HG02973 (cell line): ENCODE results near the gene HES3.
"Not testable (repeated sequence)": the region's sequence is repeated elsewhere in the genome, so short reads cannot be mapped to it uniquely, and the experiment has no call there.

Experiments
- ATAC-seq: cut with Tn5 transposase; IDR thresholded peaks from one replicate; pipeline ENCODE4 v1.9.1; 2021; ENCODE audit warnings: moderate library complexity; ENCODE audit not compliant: unreplicated experiment

Gene HES3

DNA sequence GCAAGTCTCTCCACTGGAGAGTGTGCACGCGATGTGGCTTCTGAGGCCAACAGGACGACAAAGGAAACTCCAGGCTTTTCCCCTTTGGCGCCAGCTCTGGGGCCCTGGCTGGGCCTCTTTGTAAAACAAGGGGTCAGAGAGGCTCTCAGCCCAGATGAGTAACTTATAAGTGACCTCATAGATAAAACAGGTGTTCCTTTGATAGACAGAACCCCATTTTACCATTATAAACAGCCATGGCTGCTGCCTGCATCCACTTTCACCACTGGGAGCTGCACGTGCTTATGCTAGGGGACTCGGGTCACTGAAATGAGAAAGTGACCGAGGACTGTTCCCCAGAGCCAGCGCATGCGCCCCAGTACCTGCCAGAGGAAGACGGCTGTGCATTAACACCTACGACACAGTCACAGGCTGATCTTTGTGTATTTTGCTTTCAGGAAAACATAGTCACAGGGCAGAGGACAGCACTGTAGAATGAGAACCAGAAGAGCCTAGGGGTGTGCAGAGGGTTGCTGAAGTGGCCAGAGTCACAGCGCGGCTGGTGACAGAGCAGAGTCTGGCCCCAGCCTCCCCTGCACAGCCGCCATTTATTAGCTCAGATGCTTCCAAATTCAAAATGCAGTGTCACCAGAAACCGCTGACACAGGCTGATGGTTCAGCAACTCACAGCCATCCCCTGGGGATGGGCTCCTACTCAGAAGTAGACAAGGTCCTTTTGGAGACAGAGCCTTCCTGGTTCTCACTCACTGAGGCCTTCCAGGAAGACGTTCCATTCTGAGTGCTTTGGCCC, 25.4 kb upstream of the HES3 start:
- no peak for ATAC-seq

DNA sequence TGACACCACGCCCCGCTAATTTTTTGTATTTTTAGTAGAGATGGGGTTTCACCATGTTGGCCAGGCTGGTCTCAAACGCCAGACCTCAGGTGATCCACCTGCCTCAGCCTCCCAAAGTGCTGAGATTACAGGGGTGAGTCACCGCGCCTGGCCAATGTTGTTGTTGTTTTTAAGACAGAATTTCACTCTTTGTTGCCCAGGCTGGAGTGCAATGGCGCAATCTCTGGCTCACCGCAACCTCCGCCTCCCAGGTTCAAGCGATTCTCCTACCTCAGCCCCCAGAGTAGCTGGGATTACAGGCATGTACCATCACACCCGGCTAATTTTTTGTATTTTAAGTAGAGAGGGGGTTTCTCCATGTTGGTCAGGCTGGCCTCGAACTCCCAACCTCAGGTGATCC, 24.3 kb upstream of the HES3 start:
- not testable (repeated sequence) for ATAC-seq

DNA sequence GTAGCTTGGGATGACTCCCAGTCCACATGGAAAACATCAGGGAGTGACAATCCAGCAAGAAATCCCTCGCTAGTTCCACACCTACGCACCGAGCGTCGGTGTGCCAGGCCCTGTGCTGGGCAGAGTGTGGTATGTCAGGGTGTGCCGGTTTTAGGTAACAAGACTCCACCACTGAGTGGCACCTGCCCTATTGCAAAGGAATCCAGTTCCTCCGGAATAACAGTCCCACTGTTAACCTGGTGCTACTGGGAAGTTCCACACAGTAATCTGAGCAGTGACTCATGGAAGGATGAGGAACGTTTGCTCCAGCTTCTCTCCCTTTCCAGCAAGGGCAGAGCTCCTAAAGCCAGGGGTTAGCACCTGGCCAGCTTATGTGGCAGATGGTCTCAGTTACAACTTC, 23.7 kb upstream of the HES3 start:
- ATAC-seq, result no peak

DNA sequence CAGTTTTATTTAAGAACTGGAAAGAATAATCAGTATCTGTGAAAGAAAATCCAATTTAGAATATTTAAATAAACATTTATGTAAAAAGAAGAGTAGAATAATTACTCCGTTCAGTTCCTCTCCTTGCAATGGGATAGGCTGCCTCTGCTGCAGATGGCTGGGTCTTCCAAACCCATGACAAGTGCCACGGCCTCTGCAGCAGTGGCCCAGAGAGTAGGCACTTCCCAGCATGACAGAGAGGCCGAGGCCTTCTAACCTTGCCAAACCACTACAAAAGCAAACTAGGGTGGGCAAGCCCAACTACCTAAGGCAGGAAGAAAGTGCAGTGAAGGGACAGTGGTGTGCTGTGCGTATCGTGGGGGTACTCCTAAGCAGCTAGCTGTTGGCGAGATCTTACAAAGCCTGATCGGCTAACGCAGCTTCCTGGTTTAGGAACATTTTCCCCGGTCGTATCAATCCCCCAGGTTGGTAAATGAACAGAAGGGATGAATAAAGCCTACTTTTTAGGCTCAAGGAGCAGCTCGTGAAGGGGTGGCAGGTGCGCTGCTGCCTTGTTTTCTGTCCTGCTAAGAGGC, 22.7 kb upstream of the HES3 start:
- ATAC-seq, result no peak

DNA sequence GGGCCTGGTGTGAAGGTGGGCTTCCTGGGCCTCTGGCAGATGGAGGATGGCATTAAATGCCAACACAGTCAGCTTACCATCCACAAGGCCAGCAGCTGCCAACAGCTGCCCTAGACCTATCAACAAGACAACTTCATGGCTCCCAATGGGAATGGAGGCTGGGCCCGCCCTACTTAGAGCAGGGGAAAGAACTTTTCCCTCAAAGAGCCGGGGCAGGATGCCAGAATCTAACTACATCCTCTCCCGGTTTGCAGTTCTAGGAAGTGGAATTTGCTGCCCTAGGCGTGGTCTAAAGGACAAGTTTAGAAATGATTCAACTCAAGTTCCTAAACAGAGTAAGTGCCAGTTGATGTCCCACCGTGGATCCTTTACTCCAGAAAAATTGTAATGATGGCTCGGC, 21.3 kb upstream of the HES3 start:
- no peak for ATAC-seq

DNA sequence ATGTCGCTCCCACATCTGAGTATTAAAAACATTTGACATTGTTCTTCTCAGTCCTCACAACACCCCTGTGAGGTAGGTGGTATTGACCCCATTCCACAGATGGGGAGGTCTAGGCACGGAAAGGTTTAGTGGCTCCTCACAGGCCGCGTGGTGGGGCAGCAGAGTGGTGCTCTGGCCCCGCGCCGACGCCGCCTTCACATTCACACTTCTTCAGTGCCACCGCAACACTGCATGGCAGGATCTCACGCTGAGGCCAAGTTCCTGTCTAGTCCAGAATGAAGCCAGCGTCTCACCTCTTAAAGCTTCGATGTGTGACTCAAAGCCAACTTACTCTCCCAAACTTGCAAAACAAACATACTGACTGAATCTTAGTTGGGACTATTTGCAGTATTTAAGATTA, 20.4 kb upstream of the HES3 start:
- no peak for ATAC-seq

DNA sequence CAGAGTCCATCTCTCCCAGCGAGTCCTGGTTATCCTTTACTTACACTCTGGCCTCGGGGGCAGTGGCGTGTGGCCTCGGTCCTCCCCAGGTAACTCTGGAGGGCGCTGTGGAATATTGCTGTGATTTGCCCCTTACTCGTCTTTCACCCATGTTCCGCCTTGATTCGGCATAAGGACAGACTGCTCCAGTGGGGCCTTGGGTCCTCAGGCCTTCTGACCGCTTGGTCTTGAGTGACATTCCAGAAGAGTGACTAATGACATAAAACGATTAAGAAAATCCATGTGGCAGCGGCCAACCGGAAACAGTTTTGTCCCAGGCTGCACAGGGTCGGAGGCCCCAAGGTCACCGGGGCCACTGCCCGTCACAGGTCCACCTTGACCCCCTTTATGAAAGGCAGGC, 19.3 kb upstream of the HES3 start:
- ATAC-seq, result no peak

DNA sequence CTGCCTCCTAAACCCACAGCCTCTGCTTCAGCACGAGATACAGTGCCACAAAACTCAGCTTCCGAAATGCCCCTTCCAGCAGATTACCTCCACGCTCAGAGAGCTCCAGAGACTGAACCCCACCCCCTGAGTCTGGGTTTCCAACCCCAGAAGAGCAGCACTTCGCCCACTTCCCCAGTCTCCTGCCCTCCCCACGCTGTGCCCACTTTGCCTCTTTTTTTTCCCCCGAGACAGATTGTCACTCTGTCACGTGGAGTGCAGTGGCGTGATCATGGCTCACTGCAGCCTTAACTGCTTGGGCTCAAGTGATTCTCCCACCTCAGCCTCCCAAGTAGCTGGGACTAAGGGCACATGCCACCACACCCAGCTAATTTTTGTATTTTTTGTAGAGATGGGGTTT, 18.3 kb upstream of the HES3 start:
- ATAC-seq, result no peak

DNA sequence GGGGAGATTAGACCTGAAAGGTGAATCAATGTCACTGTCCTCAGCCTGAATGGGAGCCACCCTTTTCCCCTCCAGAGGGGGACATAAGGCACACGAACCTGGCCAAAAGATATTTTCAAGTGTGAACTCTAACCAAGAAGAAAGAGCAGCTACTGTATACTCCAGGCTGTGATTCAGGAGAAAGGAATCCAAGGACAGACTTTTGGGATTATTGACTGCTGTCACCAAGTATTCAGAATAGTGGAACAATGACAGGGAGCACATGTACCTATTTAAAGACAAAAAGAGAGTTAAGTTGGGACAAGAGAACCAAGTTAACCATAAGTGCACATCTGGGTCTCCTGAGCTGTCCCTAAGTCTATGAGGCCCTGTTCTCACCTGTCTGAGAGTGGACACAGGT, 10.6 kb upstream of the HES3 start:
- no peak for ATAC-seq

DNA sequence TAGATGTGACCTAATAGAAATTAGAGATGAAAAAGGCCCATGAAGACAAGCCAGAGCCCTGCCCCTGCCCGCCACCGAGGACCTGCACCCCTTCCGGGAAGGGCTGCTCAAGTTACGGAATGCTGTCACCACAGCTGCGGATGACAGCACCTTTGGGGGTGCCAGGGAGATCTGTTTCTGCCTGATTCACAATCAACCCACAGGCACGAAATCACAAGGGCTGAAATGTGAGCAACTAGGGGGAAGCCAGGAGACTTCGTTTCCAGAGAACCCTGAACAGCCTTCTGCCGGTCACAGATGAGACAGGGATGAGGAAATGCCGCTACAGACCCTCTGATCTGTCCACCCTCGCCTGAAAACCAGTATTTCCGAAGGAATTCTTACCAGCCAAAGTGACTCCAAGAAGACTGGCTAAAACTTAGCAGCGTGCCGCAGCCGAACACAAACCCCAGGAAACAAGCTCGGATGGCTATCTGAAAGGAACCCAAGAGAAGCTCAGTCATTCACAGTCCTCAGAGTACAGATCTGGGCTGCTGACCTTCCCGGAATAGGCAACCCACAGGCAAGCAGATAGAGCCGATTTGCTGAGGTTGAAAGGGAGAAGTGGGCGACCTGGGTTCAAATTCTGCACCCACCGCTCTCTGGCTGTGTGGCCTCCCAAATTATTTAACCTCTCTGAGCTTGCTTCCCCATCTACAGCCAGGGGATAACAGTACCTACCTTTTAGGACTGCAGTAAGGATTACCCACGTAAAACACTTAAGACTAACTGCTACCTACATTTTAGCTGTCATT, 9.3 kb upstream of the HES3 start:
- no peak for ATAC-seq

DNA sequence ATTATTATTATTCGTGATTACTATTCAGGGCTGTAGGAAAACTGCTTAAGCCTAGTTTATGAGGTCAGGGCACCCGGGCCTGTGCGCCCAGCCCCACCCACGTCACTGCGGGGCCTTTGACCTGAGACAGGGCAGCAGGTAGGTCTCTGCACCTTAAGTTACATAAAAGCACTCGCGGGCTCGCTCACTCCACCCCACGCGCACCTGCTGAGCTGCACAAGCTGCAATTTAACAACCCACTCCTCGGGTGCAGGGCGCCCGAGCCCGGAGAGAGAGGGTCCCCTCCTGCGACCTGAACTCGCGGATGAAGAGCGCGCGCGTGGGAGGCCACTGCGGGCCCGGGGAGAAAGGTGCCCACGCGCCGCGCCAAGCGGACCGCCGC, 8.7 kb upstream of the HES3 start:
- no peak for ATAC-seq

DNA sequence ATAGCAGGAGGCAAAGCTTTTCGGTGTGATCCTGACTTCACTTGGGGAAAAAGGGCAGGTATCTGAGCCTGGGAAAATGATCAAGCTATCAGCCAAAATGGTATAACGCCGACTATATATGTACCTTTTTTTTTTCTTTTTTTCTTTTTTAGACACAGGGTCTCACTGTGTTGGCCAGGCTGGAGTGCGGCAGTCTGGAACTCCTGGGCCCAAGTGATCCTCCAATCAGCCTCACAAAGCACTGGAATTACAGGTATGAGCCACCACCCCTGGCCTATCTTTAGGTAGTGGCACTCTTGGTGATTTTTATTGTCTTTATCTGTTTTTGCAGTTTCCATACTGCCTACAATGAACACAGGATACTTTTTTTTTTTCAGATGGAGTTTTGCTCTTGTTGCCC, 6.9 kb upstream of the HES3 start:
- no peak for ATAC-seq

DNA sequence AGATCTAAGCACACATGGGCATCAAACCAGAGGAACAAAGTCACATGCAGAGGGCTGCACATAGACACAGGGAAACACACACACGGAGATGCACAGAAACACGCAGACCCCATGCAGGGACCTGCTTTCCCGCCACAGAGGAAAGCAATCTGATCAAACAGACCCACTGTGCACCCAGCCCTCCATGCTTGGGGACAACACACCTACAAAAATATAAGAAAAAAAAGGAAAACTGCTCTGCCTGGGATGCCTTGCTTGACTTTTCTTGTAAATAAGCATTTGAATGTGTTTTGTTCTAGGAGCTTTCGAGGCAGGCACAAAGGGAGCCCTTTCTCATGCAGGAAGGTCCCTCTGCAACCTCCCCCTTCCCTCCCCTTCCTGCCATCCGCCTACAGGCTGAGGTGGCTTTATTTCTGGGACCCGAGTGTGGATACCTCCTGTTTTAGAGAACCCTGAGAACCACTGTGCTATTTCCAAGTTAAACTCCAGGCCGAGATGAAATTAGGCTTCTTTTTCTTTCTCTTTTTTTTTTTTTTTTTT, 4.7 kb upstream of the HES3 start:
- ATAC-seq, result no peak

DNA sequence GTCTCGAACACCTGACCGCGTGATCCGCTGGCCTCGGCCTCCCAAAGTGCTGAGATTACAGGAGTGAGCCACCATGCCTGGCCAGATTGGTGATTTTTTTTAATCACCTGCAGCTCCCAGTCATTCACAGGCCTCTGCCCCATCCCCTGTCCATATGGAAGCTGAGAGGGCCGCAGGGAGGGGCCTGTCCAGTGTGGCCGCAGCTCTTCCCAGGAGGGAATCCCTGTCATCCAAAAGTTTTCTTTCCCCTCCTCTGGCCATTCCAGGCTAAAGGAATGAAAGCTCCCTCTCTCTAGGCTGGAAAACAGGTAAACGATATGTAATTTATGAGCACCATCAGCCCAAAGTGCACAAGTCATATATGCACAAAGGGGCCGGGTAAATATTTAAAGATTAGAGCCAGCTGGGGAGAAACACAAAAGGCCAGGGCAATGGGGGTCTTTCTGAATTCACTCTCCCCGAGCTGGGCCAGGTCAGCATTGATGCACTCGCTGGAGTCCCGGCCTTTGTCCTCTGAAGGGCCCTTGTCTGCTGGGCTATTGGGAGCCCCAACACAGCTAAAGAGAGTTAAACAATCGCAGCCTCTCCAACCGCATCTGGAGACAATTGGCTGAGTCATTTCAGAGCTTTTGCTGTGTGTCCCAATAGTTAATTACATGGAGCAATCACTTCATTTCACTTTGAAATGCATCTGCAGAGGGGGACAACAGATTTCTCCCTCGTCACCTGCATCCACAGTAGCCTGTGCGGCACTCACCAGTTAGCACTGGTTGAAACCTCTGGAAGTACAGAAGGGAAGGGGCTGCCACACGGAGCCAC, 3.8 kb upstream of the HES3 start:
- no peak for ATAC-seq

DNA sequence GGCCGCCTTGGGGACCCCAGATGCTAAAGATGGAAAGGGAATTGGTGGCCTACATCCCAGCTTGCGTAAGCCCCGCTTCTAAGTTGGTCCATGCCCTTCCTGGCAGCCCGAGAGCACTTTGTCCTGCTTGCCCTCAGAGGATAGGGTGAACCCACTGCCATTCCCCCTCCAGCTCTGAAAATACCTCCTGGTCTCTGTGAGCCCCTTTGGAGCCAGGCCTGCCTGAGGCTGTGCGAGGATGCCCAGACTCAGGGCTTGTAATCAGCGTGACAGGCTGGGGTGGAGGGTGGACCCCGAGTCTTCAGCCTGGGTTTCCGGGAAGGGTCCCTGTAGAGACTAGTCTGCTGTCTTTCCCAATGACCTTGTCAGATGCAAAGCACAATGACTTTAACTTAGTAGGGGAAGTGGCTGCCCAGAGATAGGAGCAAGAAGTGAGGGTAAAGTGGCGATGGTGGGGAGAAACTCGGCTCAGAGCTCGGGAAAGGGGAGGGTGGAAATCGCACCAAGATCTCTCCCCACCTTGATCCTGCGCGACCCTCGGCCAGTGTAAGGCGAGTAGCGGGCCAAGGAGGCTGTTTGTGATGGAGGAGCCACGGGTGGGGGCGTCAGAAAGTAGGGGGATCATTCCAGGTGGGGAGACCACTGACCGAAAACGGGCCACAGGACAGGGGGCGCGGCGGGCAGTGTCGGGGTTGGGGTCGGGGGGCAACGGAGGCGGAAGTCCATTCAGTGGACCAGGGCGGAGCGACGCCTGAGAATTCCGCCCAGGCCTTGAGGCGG, 2.7 kb upstream of the HES3 start:
- ATAC-seq, result no peak

DNA sequence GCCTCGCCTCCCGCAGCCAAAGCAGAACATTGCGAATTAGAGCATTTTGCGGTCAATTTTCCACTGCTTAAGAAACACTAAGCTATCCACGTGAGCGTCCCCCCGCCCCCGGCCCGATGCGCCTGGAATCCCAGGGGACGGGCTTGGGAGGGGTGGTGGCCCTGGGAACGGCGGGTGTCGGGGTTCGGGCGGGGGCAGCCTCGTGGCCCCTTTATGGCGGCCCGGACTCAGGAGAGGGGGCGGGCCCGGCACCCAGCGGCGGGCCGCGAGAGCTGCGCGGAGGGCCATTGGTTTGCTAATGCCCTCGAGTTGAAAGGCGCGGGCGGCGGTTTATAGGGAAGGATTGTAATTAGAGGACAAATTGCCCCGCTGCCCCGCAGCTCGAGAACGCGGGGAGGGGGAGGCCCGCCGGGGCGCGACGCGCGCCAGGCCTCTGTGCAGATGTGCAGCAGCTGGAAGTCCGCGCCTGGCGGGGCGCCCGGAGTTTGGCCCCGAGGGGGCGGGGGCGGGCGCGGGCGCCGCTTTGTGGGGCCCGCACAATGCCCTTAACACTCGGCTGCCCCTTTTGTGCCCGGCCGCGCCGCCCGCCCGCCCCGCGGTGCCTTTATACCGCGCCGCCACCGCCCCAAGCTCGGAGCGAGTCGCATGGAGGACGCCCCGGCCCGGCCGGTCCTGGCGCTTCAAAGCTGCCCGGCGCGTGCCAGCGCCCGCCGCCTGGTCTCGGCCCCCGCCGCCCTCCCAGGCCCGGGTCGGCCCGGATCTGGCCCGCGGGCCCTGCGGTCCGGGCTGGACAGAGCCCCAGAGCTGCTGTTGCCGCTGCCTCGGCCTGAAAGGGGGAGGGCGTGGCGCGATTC, 1.9 kb upstream of the HES3 start:
- no peak for ATAC-seq

DNA sequence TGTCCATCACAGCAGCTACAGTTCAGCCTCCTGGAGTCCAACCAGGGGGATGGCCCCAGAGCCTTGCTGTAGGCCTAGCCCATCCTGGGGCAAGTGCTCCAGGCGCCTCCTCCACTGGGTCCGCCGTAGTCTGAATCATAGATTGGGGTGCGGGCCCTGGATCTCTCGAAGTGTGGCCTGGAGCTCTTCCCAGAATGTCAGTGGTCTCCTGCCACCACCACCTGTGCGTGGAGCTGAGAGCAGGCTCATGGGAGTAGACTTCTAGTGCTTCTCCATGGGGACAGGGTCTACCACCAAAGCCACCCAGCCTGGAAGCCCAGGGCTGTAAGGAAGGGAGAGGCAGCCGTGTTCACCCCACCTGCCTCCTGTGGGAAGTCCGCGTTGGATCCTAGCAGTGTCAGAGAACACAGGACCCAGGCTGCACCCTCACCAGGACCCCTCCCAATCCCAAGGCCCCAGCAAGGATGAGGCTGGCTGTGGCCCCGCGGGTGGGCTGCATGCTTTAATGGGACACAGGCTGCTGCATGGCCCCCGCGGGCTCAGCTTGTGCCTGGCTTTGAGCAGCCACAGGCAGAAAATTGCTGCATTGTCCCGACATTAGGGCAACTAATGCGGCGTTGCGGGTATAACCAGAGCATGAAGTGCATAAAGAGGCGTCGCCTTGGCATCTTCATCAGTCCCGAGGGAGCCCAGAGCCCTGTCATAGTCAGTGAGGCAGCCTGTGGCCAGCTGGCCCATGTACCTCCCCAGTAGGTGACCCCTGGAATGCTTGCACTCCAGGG, 735 bp upstream of the HES3 start:
- no peak for ATAC-seq

DNA sequence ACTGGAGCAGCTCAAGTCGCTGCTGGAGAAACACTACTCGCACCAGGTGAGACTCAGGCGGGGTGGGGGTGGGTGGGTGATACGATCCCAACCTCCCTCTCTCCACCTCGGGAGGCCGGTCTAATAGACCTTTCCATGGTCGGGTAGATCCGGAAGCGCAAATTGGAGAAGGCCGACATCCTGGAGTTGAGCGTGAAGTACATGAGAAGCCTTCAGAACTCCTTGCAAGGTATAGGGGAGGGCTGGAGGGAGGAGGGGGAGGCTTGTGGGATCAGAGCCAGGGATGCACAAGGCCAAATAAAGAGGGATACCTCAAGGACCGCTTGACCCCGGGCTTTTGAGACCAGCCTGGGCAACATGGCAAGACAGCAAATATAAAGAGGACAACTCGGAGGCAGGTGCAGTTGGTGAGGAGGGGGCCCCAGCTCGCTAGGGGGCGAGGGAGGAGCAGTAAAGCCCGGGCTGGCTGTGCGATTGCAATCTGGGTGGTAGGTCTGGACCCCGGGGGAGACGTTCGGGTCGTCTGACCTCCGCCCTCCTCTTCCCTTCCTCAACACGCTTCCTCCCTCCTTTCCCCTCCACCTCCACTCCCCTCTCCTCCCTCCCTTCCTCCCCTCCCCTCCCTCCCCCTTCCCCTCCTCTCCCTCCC, 546 bp downstream of the HES3 start:
- no peak for ATAC-seq
